Mesothelial cell of epicardium (in vitro differentiated cells): Measurements from ENCODE around the gene REPS2. TPM values are rescaled to one million over a fixed set of nuclear protein-coding genes. Genes with fewer than 3 reads are reported as not detected.
A peak's percentile ranks its signal among the peaks of the same experiment; 100 is the strongest.

Experiments used
- DNase-seq, 2 experiments: peaks; one replicate each; pipeline ENCODE4 v3.0.0; 2021; ENCODE audit warnings: low spot score in 2 of 2; ENCODE audit not compliant: unreplicated experiment in 2 of 2
- H3K27ac Mint-ChIP-seq: 2 replicates; pipeline ENCODE4 v1.8.0; 2021; ENCODE audit warnings: mixed read lengths
- H3K27me3 Mint-ChIP-seq: 2 replicates; pipeline ENCODE4 v1.8.0; 2021; ENCODE audit warnings: low read depth, mixed read lengths
- H3K36me3 Mint-ChIP-seq: 2 replicates; pipeline ENCODE4 v1.8.0; 2021; ENCODE audit warnings: mixed read lengths
- H3K4me1 Mint-ChIP-seq: 2 replicates; pipeline ENCODE4 v1.8.0; 2021; ENCODE audit warnings: mixed read lengths
- H3K4me3 Mint-ChIP-seq: 2 replicates; pipeline ENCODE4 v1.8.0; 2021; ENCODE audit warnings: mild to moderate bottlenecking, moderate library complexity, mixed read lengths
- H3K9me3 Mint-ChIP-seq: 2 replicates; pipeline ENCODE4 v1.8.0; 2021; ENCODE audit warnings: mixed read lengths
- CTCF ChIP-seq: fragments of 200-600 bp; sonication (generic); IDR thresholded peaks from one replicate; pipeline ENCODE4 v1.5.0; 2021; ENCODE audit warnings: antibody characterized with exemption; ENCODE audit not compliant: unreplicated experiment
- total RNA-seq: library from RNA; stranded (reverse); gene quantifications from 3 replicates; pipeline ENCODE4 v1.2.1, GENCODE V29; 2021

REPS2 gene
- total RNA-seq, 1 donor from 2014 or later: 5.2 TPM

DNA sequence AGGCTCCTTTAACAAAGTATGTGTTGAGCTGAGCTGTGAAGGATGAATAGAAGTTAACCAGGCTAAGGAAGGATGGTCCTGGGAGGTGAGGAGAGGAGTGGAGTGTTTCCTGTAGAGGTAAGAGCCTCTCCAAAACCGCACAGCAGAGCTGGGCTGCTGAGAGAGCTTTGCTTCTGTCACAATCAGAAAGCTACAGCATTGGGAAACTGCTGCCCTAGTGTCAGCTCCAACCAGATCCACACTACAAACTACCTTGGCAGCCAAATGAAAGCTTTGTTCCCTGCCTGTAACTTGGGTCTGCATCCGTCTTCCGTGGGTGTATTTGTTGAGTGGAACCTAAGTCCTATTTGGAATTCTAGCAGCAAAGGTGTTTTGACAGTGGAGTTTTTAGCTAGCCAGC lies 91.8 kb downstream of the REPS2 start:
- Mint-ChIP-seq H3K27ac (peak overlapping the region; percentile 60), H3K9me3 (no peaks in the 10 kb centered on the region), H3K4me3 (no peak overlapping the region), H3K4me1 (peaks cover 51% of the 10 kb centered on the region), H3K27me3 (peaks cover 6% of the 10 kb centered on the region), H3K36me3 (no peaks in the 10 kb centered on the region)
- DNase-seq: no peak
- no peak for TF ChIP-seq CTCF

GRCh38 chrX:17038681-17039161 lies 92.3 kb downstream of the REPS2 start:
- DNase-seq: no peak
- H3K36me3 Mint-ChIP-seq: no peaks in the 10 kb centered on the region
- H3K4me3 Mint-ChIP-seq: no peak overlapping the region
- no peaks in the 10 kb centered on the region for H3K9me3 Mint-ChIP-seq
- peak overlapping the region; percentile 60 for H3K27ac Mint-ChIP-seq
- peaks cover 51% of the 10 kb centered on the region for H3K4me1 Mint-ChIP-seq
- TF ChIP-seq CTCF: no peak
- peaks cover 2% of the 10 kb centered on the region for H3K27me3 Mint-ChIP-seq

GRCh38 chrX:17039826-17040225 lies 93.4 kb downstream of the REPS2 start:
- TF ChIP-seq CTCF: no peak
- no peak overlapping the region for H3K4me3 Mint-ChIP-seq
- H3K9me3 Mint-ChIP-seq: no peaks in the 10 kb centered on the region
- H3K27me3 Mint-ChIP-seq: no peaks in the 10 kb centered on the region
- no peaks in the 10 kb centered on the region for H3K36me3 Mint-ChIP-seq
- no peak for DNase-seq
- H3K4me1 Mint-ChIP-seq: peaks cover 51% of the 10 kb centered on the region
- H3K27ac Mint-ChIP-seq: no peak overlapping the region

- no peak overlapping the region for H3K4me3 Mint-ChIP-seq
- no peaks in the 10 kb centered on the region for H3K27me3 Mint-ChIP-seq
- TF ChIP-seq CTCF: no peak
- H3K4me1 Mint-ChIP-seq: peaks cover 47% of the 10 kb centered on the region
- H3K9me3 Mint-ChIP-seq: no peaks in the 10 kb centered on the region
- H3K36me3 Mint-ChIP-seq: no peaks in the 10 kb centered on the region
- no peak for DNase-seq
- no peak overlapping the region for H3K27ac Mint-ChIP-seq
These were observed 94.3 kb downstream of the REPS2 start for GRCh38 chrX:17040711-17041110.

- DNase-seq: no peak
- peaks cover 40% of the 10 kb centered on the region for H3K4me1 Mint-ChIP-seq
- no peaks in the 10 kb centered on the region for H3K9me3 Mint-ChIP-seq
- no peaks in the 10 kb centered on the region for H3K27me3 Mint-ChIP-seq
- no peak for TF ChIP-seq CTCF
- no peak overlapping the region for H3K27ac Mint-ChIP-seq
- no peaks in the 10 kb centered on the region for H3K36me3 Mint-ChIP-seq
- H3K4me3 Mint-ChIP-seq: no peak overlapping the region
These were observed 95.6 kb downstream of the REPS2 start for GRCh38 chrX:17042037-17042436.
